ENCODE results near the gene NADSYN1. TPM values are rescaled to one million over a fixed set of nuclear protein-coding genes. Genes with fewer than 3 reads are reported as not detected.

Gene NADSYN1
- total RNA-seq, 2 donors from 2014 or later: 45.7 to 71.2 TPM

GRCh38 chr11:71501071-71501985 is 48.3 kb downstream of the NADSYN1 start:
- WGBS, 2 donors: 91 to 95% methylated on average over 20 to 25 of the region's 30 CpGs

GRCh38 chr11:71502026-71502425 is 49.0 kb downstream of the NADSYN1 start:
- H3K27ac ChIP-seq: no peak overlapping the region
- no peaks in the 10 kb centered on the region for H3K4me1 ChIP-seq
- TF ChIP-seq POLR2A (IDR thresholded peaks at IDR 0.05) (no peak), CTCF (IDR thresholded peaks at IDR 0.05) (no peak)
- H3K27me3 ChIP-seq: no peaks in the 10 kb centered on the region
- H3K36me3 ChIP-seq (replicated peaks in 1 of 2; ENCODE audit: insufficient read depth in 1 of 2, low read depth in 2 of 2): peaks cover 11 to 20% of the 10 kb centered on the region in 2 donors
- no peak for DNase-seq
- no peaks in the 10 kb centered on the region for H3K9me3 ChIP-seq
- ATAC-seq: no peak
- WGBS, 2 donors: 91 to 96% methylated on average over 8 to 10 of the region's 10 CpGs
- no peak overlapping the region for H3K4me3 ChIP-seq
- intact Hi-C loops (cut with DNase I): no loop called here

More at GRCh38 chr11:71501071-71501985, 48.3 kb downstream of the NADSYN1 start:
- ATAC-seq (no peak), DNase-seq (no peak)
- Histone ChIP-seq H3K4me1 (no peaks in the 10 kb centered on the region), H3K27ac (no peak overlapping the region), H3K36me3 (replicated peaks in 1 of 2; ENCODE audit: insufficient read depth in 1 of 2, low read depth in 2 of 2) (peaks cover 11 to 26% of the 10 kb centered on the region in 2 donors), H3K9me3 (no peaks in the 10 kb centered on the region), H3K4me3 (no peak overlapping the region), H3K27me3 (no peaks in the 10 kb centered on the region)
- TF ChIP-seq CTCF (IDR thresholded peaks at IDR 0.05): no peak
- intact Hi-C loops (cut with DNase I): no loop called here

GRCh38 chr11:71502871-71503435 is 50.0 kb downstream of the NADSYN1 start:
- H3K4me3 ChIP-seq: no peak overlapping the region
- no peak for TF ChIP-seq CTCF (IDR thresholded peaks at IDR 0.05)
- no peak for TF ChIP-seq POLR2A (IDR thresholded peaks at IDR 0.05)
- WGBS, 2 donors: 94 to 95% methylated on average over 13 to 15 of the region's 15 CpGs
- ATAC-seq (no peak), DNase-seq (no peak)
- H3K9me3 ChIP-seq: no peaks in the 10 kb centered on the region
- H3K27ac ChIP-seq: no peak overlapping the region
- H3K4me1 ChIP-seq: no peaks in the 10 kb centered on the region
- peaks cover 11 to 17% of the 10 kb centered on the region in 2 donors for H3K36me3 ChIP-seq (replicated peaks in 1 of 2; ENCODE audit: insufficient read depth in 1 of 2, low read depth in 2 of 2)
- intact Hi-C loops (cut with DNase I): no loop called here
- H3K27me3 ChIP-seq: no peaks in the 10 kb centered on the region

GRCh38 chr11:71504531-71504930 is 51.5 kb downstream of the NADSYN1 start:
- intact Hi-C loops (cut with DNase I): no loop called here
- no peak for TF ChIP-seq POLR2A (IDR thresholded peaks at IDR 0.05)
- no peak for TF ChIP-seq CTCF (IDR thresholded peaks at IDR 0.05)
- no peaks in the 10 kb centered on the region for H3K4me1 ChIP-seq
- WGBS, 2 donors: 70 to 73% methylated on average over 10 of the region's 10 CpGs
- ATAC-seq (no peak), DNase-seq (no peak)
- H3K4me3 ChIP-seq: no peak overlapping the region
- H3K9me3 ChIP-seq: no peaks in the 10 kb centered on the region
- no peak overlapping the region for H3K27ac ChIP-seq
- H3K27me3 ChIP-seq: no peaks in the 10 kb centered on the region
- peaks cover 3 to 6% of the 10 kb centered on the region in 2 donors for H3K36me3 ChIP-seq (replicated peaks in 1 of 2; ENCODE audit: insufficient read depth in 1 of 2, low read depth in 2 of 2)

Data from body of pancreas (tissue), 4 donors.